Lung (tissue), 12 donors: ENCODE results near the gene FRMD4A. TPM values are rescaled to one million over a fixed set of nuclear protein-coding genes. Genes with fewer than 3 reads are reported as not detected.
A peak's percentile ranks its signal among the peaks of the same experiment; 100 is the strongest.

Experiments
- ATAC-seq: fragments of 200-7000 bp; cut with Tn5 transposase; one replicate; pipeline ENCODE4 v1.9.1; 2020; ENCODE audit warnings: moderate number of reproducible peaks; ENCODE audit not compliant: insufficient read depth, low FRiP score
- DNase-seq, 3 donors: peaks; one replicate each; pipeline ENCODE4 v3.0.0-alpha.2; 2013 to 2017
- H3K27ac ChIP-seq, 2 donors: one replicate each; pipeline ENCODE4 v1.5.1; 2013; ENCODE audit warnings: mild to moderate bottlenecking in 2 of 2, moderate library complexity in 2 of 2, control low read depth in 1 of 2, inconsistent platforms in 1 of 2, low read depth in 1 of 2, low read length in 1 of 2
- H3K27me3 ChIP-seq, 3 donors: one replicate each; pipeline ENCODE4 v1.5.1; 2013; ENCODE audit warnings: low read length in 2 of 3; ENCODE audit not compliant: control insufficient read depth in 3 of 3, insufficient read depth in 3 of 3
- H3K36me3 ChIP-seq, 4 donors: one replicate each; pipeline ENCODE4 v1.5.1; 2013; ENCODE audit warnings: low read length in 4 of 4, mild to moderate bottlenecking in 1 of 4, moderate library complexity in 1 of 4; ENCODE audit not compliant: control insufficient read depth in 4 of 4, insufficient read depth in 4 of 4
- H3K4me1 ChIP-seq, 5 donors: one replicate each; pipeline ENCODE4 v1.5.1; 2013; ENCODE audit warnings: low read length in 5 of 5, mild to moderate bottlenecking in 2 of 5, moderate library complexity in 1 of 5; ENCODE audit not compliant: control insufficient read depth in 5 of 5, insufficient read depth in 5 of 5
- H3K4me3 ChIP-seq: one replicate; pipeline ENCODE4 v1.5.1; 2013; ENCODE audit warnings: mild to moderate bottlenecking, control low read depth, moderate library complexity
- H3K9ac ChIP-seq, 2 donors: one replicate each; pipeline ENCODE4 v1.5.1; 2013; ENCODE audit warnings: low read length in 2 of 2, control low read depth in 1 of 2; ENCODE audit not compliant: insufficient read depth in 1 of 2
- H3K9me3 ChIP-seq, 4 donors: one replicate each; pipeline ENCODE4 v1.5.1; 2013; ENCODE audit warnings: low read length in 3 of 4, mild to moderate bottlenecking in 1 of 4, moderate library complexity in 1 of 4; ENCODE audit not compliant: control insufficient read depth in 4 of 4, insufficient read depth in 3 of 4
- WGBS, 2 donors: extraction: QIAGEN DNeasy Blood & Tissue Kit; methylation state at CpG; one replicate each; pipeline ENCODE4 v1.1.7; 2013; 5-methylcytosine and 5-hydroxymethylcytosine counted together
- polyA plus RNA-seq, 2 donors: library from polyadenylated mRNA; stranded (reverse); fragments of 200-250 nt; gene quantifications; one replicate each; pipeline ENCODE4 v1.2.1, GENCODE V29; 2013
- total RNA-seq, 2 donors: library from RNA; depleted of rRNA in 1 of 2; stranded (reverse); fragments of >200 nt in 1 of 2; gene quantifications; one replicate each; pipeline ENCODE4 v1.2.1, GENCODE V29; 2014 to 2021
- TF ChIP-seq, protein P1 (sequence below): IDR thresholded peaks from 2 replicates; pipeline ENCODE4 v1.5.1; 2012; ENCODE audit warnings: mild to moderate bottlenecking; ENCODE audit errors: control extremely low read depth, extremely low read depth
- donor health status: control.
- donor health status: control.
- donor health status: Bipolar disorder and iron deficiency.
- donor health status: healthy.
- donor health status: DM: yes; HTN: yes; CAD: no.

The FRMD4A gene
- total and polyA plus RNA-seq, 4 donors = 12.0 to 64.5 (median 29.3) TPM

DNA sequence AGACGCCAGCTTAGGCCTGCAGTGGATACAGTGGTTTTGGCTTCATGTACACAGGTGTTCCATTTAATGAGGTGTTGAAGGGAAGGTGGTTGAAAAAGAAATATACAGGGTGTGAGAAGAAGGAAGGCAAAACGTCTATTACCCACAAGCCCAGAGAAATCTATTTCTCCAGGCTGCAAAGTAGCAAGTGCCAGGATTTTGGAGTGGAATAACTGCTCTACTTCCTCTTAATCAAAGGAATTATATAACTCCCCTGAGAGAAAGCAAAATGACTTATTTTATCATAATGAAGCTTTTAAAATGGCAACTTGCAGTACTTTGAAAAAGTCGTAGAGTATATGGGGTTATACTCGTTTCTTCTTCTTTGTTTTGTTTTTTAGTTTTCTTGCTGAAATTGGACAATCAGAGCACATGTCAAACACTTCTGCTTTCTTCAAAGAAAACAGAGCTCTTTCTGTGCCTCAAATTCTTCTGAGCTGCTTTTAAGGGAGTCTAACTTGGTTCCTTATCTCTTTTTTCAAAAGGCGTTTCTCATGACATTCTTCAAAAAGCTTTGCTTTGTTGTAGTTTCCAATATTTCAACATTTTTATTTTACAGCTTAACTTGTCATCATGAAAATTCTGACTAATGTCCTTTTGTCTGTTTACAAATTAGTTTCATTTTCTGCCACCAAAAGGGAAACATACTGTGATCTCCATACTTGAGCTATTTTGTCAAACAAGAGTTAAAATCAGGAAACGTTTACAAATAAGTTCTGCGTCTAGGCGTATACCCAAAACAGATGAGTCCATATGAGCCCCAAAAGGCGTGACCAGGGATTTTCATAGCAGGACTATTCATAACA lies 289.7 kb downstream of the FRMD4A start:
- no peak overlapping the region for H3K9ac ChIP-seq
- H3K27ac ChIP-seq = peak overlapping the region; percentile 9 to 33
- no peak for ATAC-seq

GRCh38 chr10:14039968-14040668 lies 290.6 kb downstream of the FRMD4A start:
- H3K36me3 ChIP-seq = no peaks in the 10 kb centered on the region
- H3K27me3 ChIP-seq = no peaks in the 10 kb centered on the region
- no peak overlapping the region for H3K9ac ChIP-seq
- 81 to 82% methylated on average over 4 of the region's 4 CpGs for WGBS, 2 donors
- H3K27ac ChIP-seq = peak overlapping the region in 1 of 2 donors; percentile 33
- H3K9me3 ChIP-seq = no peaks in the 10 kb centered on the region
- ATAC-seq = no peak
- H3K4me3 ChIP-seq = no peak overlapping the region
- TF ChIP-seq, protein P1, sequence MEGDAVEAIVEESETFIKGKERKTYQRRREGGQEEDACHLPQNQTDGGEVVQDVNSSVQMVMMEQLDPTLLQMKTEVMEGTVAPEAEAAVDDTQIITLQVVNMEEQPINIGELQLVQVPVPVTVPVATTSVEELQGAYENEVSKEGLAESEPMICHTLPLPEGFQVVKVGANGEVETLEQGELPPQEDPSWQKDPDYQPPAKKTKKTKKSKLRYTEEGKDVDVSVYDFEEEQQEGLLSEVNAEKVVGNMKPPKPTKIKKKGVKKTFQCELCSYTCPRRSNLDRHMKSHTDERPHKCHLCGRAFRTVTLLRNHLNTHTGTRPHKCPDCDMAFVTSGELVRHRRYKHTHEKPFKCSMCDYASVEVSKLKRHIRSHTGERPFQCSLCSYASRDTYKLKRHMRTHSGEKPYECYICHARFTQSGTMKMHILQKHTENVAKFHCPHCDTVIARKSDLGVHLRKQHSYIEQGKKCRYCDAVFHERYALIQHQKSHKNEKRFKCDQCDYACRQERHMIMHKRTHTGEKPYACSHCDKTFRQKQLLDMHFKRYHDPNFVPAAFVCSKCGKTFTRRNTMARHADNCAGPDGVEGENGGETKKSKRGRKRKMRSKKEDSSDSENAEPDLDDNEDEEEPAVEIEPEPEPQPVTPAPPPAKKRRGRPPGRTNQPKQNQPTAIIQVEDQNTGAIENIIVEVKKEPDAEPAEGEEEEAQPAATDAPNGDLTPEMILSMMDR = no peak
- DNase-seq = peak in 2 of 3 donors; percentile 63 to 73
- peaks cover 0 to 18% (median 13%) of the 10 kb centered on the region in 5 donors for H3K4me1 ChIP-seq

More for the DNA sequence above, 289.7 kb downstream of the FRMD4A start:
- Histone ChIP-seq H3K4me1 (peaks cover 0 to 18% (median 13%) of the 10 kb centered on the region in 5 donors), H3K9me3 (no peaks in the 10 kb centered on the region), H3K4me3 (no peak overlapping the region), H3K36me3 (no peaks in the 10 kb centered on the region), H3K27me3 (no peaks in the 10 kb centered on the region)
- peak in 2 of 3 donors; percentile 44 to 46 for DNase-seq
- TF ChIP-seq, protein P1 = no peak
- WGBS, 2 donors = 34 to 40% methylated on average over 9 of the region's 9 CpGs

- TF ChIP-seq, protein P1 = no peak
- DNase-seq (peak in 1 of 3 donors; percentile 54), ATAC-seq (no peak)
- no peak overlapping the region for H3K27ac ChIP-seq
- H3K4me1 ChIP-seq = peaks cover 4 to 13% (median 9%) of the 10 kb centered on the region in 5 donors
- 72 to 80% methylated on average over 7 of the region's 7 CpGs for WGBS, 2 donors
- H3K27me3 ChIP-seq = no peaks in the 10 kb centered on the region
- H3K9me3 ChIP-seq = no peaks in the 10 kb centered on the region
- H3K4me3 ChIP-seq = no peak overlapping the region
- no peak overlapping the region for H3K9ac ChIP-seq
- no peaks in the 10 kb centered on the region for H3K36me3 ChIP-seq
Observed at GRCh38 chr10:14036233-14036632, 294.5 kb downstream of the FRMD4A start.
